Measurements from ENCODE around the gene CD226. TPM values are rescaled to one million over a fixed set of nuclear protein-coding genes. Genes with fewer than 3 reads are reported as not detected.
A peak's percentile ranks its signal among the peaks of the same experiment; 100 is the strongest.

The CD226 gene
- total and polyA plus RNA-seq, 2 experiments from 2014 or later: 0.05 to 2.1 TPM

DNA sequence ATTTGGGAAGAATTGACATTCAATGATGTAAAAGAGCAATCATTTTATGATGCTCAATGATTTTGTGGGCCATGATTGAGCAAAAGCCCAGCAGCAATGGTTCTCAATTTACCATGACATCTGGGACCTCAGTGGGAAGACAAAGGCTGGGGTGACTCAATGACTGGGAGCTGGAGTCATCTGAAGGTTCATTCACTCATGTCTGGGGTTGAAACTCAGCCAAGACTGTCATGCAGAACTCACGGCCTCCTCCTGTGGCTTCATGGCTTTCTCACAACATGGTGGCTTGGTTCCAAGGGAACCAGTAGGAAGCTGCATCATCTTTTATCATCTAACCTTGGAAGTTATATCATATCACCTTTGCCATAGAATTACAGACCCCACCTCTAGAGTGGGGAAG is 45.1 kb upstream of the CD226 start:
- peak; percentile 76 for DNase-seq
- Histone ChIP-seq H3K27me3 (replicated peaks; ENCODE audit: insufficient read depth) (no peaks in the 10 kb centered on the region), H3F3A (ENCODE audit: insufficient read depth) (peaks cover 9% of the 10 kb centered on the region; the same call in 1 of the 2 replicates), H3K9me3 (ENCODE audit: low read depth) (no peaks in the 10 kb centered on the region), H3K4me3 (no peak overlapping the region), H3K4me1 (ENCODE audit: insufficient read depth) (no peaks in the 10 kb centered on the region), H3K9ac (no peak overlapping the region), H3K4me2 (ENCODE audit: unreplicated experiment) (no peak overlapping the region), H4K20me1 (ENCODE audit: insufficient read depth) (no peaks in the 10 kb centered on the region), H3K9me2 (ENCODE audit: insufficient read depth) (no peaks in the 10 kb centered on the region), H2AFZ (no peak overlapping the region), H3K79me2 (ENCODE audit: insufficient read depth) (no peaks in the 10 kb centered on the region), H3K36me3 (ENCODE audit: low read depth) (peaks cover 35% of the 10 kb centered on the region), H3K27ac (no peak overlapping the region)
- in situ Hi-C loops (cut with MboI): no loop called here
- WGBS, 2 experiments (ENCODE audit: low coverage in 1 of 2, low lambda C conversion rate in 2 of 2, missing lambda C conversion rate in 2 of 2): 7 to 14% methylated on average over 1 of the region's 1 CpG
- no peak for TF ChIP-seq EZH2phosphoT487 (IDR thresholded peaks at IDR 0.05; ENCODE audit: insufficient read depth, low read depth)
- no peak for TF ChIP-seq EZH2 (IDR thresholded peaks at IDR 0.05; ENCODE audit: insufficient read depth, poor library complexity, severe bottlenecking)

DNA sequence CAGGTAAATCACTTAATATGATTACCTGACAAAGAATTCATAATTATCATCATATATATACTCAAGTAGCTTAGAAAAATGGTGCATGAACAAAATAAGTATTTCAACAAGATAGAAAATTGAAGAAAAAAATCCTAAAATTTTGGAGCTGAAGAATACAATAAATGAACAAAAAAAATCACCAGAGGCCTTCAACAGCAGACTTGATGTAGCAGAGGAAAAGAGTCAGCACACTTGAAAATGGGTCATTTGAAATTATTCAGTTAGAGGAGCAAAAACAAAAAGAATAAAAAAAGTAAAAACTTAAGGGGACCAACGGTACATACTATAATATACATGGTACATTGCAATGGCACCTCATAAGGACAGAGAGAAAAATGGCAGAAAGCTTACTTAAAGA is 40.2 kb upstream of the CD226 start:
- H3K79me2 ChIP-seq (ENCODE audit: insufficient read depth): no peaks in the 10 kb centered on the region
- no peak for DNase-seq

GRCh38 chr18:69985239-69985638 is 37.6 kb upstream of the CD226 start:
- WGBS, 2 experiments (ENCODE audit: low coverage in 1 of 2, low lambda C conversion rate in 2 of 2, missing lambda C conversion rate in 2 of 2): 94 to 96% methylated on average over 4 of the region's 4 CpGs
- Histone ChIP-seq H4K20me1 (ENCODE audit: insufficient read depth) (no peaks in the 10 kb centered on the region), H2AFZ (no peak overlapping the region), H3K27ac (no peak overlapping the region), H3K9me3 (ENCODE audit: low read depth) (no peaks in the 10 kb centered on the region), H3K9me2 (ENCODE audit: insufficient read depth) (no peaks in the 10 kb centered on the region), H3K36me3 (ENCODE audit: low read depth) (peaks cover 20% of the 10 kb centered on the region), H3K4me2 (ENCODE audit: unreplicated experiment) (no peak overlapping the region), H3K4me3 (no peak overlapping the region), H3K79me2 (ENCODE audit: insufficient read depth) (no peaks in the 10 kb centered on the region), H3K4me1 (ENCODE audit: insufficient read depth) (no peaks in the 10 kb centered on the region), H3K9ac (no peak overlapping the region), H3F3A (ENCODE audit: insufficient read depth) (no peaks in the 10 kb centered on the region), H3K27me3 (replicated peaks; ENCODE audit: insufficient read depth) (no peaks in the 10 kb centered on the region)
- no peak for DNase-seq
- in situ Hi-C loops (cut with MboI): no loop called here
- TF ChIP-seq EZH2phosphoT487 (IDR thresholded peaks at IDR 0.05; ENCODE audit: insufficient read depth, low read depth): no peak

More for the DNA sequence above, 40.2 kb upstream of the CD226 start:
- no peak overlapping the region for H3K9ac ChIP-seq
- no peak overlapping the region for H2AFZ ChIP-seq
- TF ChIP-seq EZH2 (IDR thresholded peaks at IDR 0.05; ENCODE audit: insufficient read depth, poor library complexity, severe bottlenecking) (no peak), EZH2phosphoT487 (IDR thresholded peaks at IDR 0.05; ENCODE audit: insufficient read depth, low read depth) (no peak)
- H3K36me3 ChIP-seq (ENCODE audit: low read depth): peaks cover 20% of the 10 kb centered on the region
- H4K20me1 ChIP-seq (ENCODE audit: insufficient read depth): no peaks in the 10 kb centered on the region
- no peaks in the 10 kb centered on the region for H3F3A ChIP-seq (ENCODE audit: insufficient read depth)
- no peak overlapping the region for H3K27ac ChIP-seq
- no peak overlapping the region for H3K4me2 ChIP-seq (ENCODE audit: unreplicated experiment)
- H3K4me3 ChIP-seq: no peak overlapping the region
- H3K9me3 ChIP-seq (ENCODE audit: low read depth): no peaks in the 10 kb centered on the region
- no peaks in the 10 kb centered on the region for H3K4me1 ChIP-seq (ENCODE audit: insufficient read depth)
- H3K9me2 ChIP-seq (ENCODE audit: insufficient read depth): no peaks in the 10 kb centered on the region
- in situ Hi-C loops (cut with MboI): no loop called here
- WGBS, 2 experiments (ENCODE audit: low coverage in 1 of 2, low lambda C conversion rate in 2 of 2, missing lambda C conversion rate in 2 of 2): 94 to 95% methylated on average over 1 of the region's 1 CpG
- no peaks in the 10 kb centered on the region for H3K27me3 ChIP-seq (replicated peaks; ENCODE audit: insufficient read depth)

GRCh38 chr18:69982417-69982816 is 34.7 kb upstream of the CD226 start:
- no peaks in the 10 kb centered on the region for H3K9me2 ChIP-seq (ENCODE audit: insufficient read depth)
- no peaks in the 10 kb centered on the region for H3K79me2 ChIP-seq (ENCODE audit: insufficient read depth)
- H3K4me3 ChIP-seq: no peak overlapping the region
- in situ Hi-C loops (cut with MboI): no loop called here
- H3K4me2 ChIP-seq (ENCODE audit: unreplicated experiment): no peak overlapping the region
- H3K27ac ChIP-seq: no peak overlapping the region
- H3K27me3 ChIP-seq (replicated peaks; ENCODE audit: insufficient read depth): no peaks in the 10 kb centered on the region
- H3K9me3 ChIP-seq (ENCODE audit: low read depth): no peaks in the 10 kb centered on the region
- no peaks in the 10 kb centered on the region for H3K4me1 ChIP-seq (ENCODE audit: insufficient read depth)
- H2AFZ ChIP-seq: no peak overlapping the region
- TF ChIP-seq EZH2phosphoT487 (IDR thresholded peaks at IDR 0.05; ENCODE audit: insufficient read depth, low read depth): no peak
- TF ChIP-seq EZH2 (IDR thresholded peaks at IDR 0.05; ENCODE audit: insufficient read depth, poor library complexity, severe bottlenecking): no peak
- no peak overlapping the region for H3K9ac ChIP-seq
- H4K20me1 ChIP-seq (ENCODE audit: insufficient read depth): no peaks in the 10 kb centered on the region
- DNase-seq: no peak
- H3F3A ChIP-seq (ENCODE audit: insufficient read depth): no peaks in the 10 kb centered on the region
- WGBS, 2 experiments (ENCODE audit: low coverage in 1 of 2, low lambda C conversion rate in 2 of 2, missing lambda C conversion rate in 2 of 2): 70 to 71% methylated on average over 4 of the region's 4 CpGs
- 0 out of 2 replicates have a peak, but pooled peaks cover 22% of the 10 kb centered on the region for H3K36me3 ChIP-seq (ENCODE audit: low read depth)

GRCh38 chr18:69981948-69982347 is 34.3 kb upstream of the CD226 start:
- H2AFZ ChIP-seq: no peak overlapping the region
- no peak overlapping the region for H3K4me2 ChIP-seq (ENCODE audit: unreplicated experiment)
- no peaks in the 10 kb centered on the region for H3K4me1 ChIP-seq (ENCODE audit: insufficient read depth)
- H3K9me2 ChIP-seq (ENCODE audit: insufficient read depth): no peaks in the 10 kb centered on the region
- in situ Hi-C loops (cut with MboI): no loop called here
- 0 out of 2 replicates have a peak, but pooled peaks cover 22% of the 10 kb centered on the region for H3K36me3 ChIP-seq (ENCODE audit: low read depth)
- H3K4me3 ChIP-seq: no peak overlapping the region
- no peak for TF ChIP-seq EZH2phosphoT487 (IDR thresholded peaks at IDR 0.05; ENCODE audit: insufficient read depth, low read depth)
- no peak for TF ChIP-seq EZH2 (IDR thresholded peaks at IDR 0.05; ENCODE audit: insufficient read depth, poor library complexity, severe bottlenecking)
- H3K79me2 ChIP-seq (ENCODE audit: insufficient read depth): no peaks in the 10 kb centered on the region
- no peaks in the 10 kb centered on the region for H4K20me1 ChIP-seq (ENCODE audit: insufficient read depth)
- no peak overlapping the region for H3K9ac ChIP-seq
- no peaks in the 10 kb centered on the region for H3K27me3 ChIP-seq (replicated peaks; ENCODE audit: insufficient read depth)
- 96 to 98% methylated on average over 2 of the region's 2 CpGs for WGBS, 2 experiments (ENCODE audit: low coverage in 1 of 2, low lambda C conversion rate in 2 of 2, missing lambda C conversion rate in 2 of 2)
- no peak for DNase-seq
- H3F3A ChIP-seq (ENCODE audit: insufficient read depth): no peaks in the 10 kb centered on the region
- H3K27ac ChIP-seq: no peak overlapping the region
- H3K9me3 ChIP-seq (ENCODE audit: low read depth): no peaks in the 10 kb centered on the region

Measured in GM23248 (cell line).